Peyer's patch (tissue), 4 donors: ENCODE results near the gene ITSN1. TPM values are rescaled to one million over a fixed set of nuclear protein-coding genes. Genes with fewer than 3 reads are reported as not detected.

Experiments
- DNase-seq, 3 donors: peaks; one replicate each; pipeline ENCODE4 v3.0.0-alpha.2; 2017 to 2019
- H3K27ac ChIP-seq, 4 donors: fragments of 200-600 bp; sonication (generic); one replicate each; pipeline ENCODE4 v1.5.1; 2016 to 2019
- H3K27me3 ChIP-seq, 2 donors: fragments of 200-600 bp; sonication (generic); one replicate each; pipeline ENCODE4 v1.5.1; 2019
- H3K36me3 ChIP-seq, 3 donors: fragments of 200-600 bp; sonication (generic); one replicate each; pipeline ENCODE4 v1.5.1; 2016 to 2019
- H3K4me1 ChIP-seq, 4 donors: fragments of 200-600 bp; sonication (generic); one replicate each; pipeline ENCODE4 v1.5.1; 2016 to 2019
- H3K4me3 ChIP-seq, 4 donors: fragments of 200-600 bp; sonication (generic); 1 replicate in 3 of 4; 2 replicates in 1 of 4; pipeline ENCODE4 v1.5.1; 2016 to 2019; ENCODE audit warnings: mild to moderate bottlenecking in 1 of 4
- H3K9me3 ChIP-seq, 4 donors: fragments of 200-600 bp; sonication (generic); one replicate each; pipeline ENCODE4 v1.5.1; 2016 to 2019; ENCODE audit warnings: mild to moderate bottlenecking in 1 of 4
- POLR2A ChIP-seq, 2 donors: fragments of 450-650 bp; IDR thresholded peaks; one replicate each; pipeline ENCODE4 v1.5.1; 2017; ENCODE audit warnings: antibody characterized with exemption in 2 of 2, mild to moderate bottlenecking in 2 of 2, moderate library complexity in 2 of 2
- total RNA-seq, 4 donors: library from RNA; depleted of rRNA; stranded (reverse); fragments of >200 nt; gene quantifications; one replicate each; pipeline ENCODE4 v1.1.0, GENCODE V29; 2016
- TF ChIP-seq, protein P1 (sequence below), 6 experiments: fragments of 450-650 bp in 4 of 6; fragments of 200-600 bp in 2 of 6; sonication (generic) in 1 of 6; IDR thresholded peaks; one replicate each; pipeline ENCODE4 v1.5.1; 2017 to 2019; ENCODE audit warnings: antibody characterized with exemption in 6 of 6, mild to moderate bottlenecking in 3 of 6, moderate library complexity in 1 of 6

ITSN1 gene
- total RNA-seq, 4 donors from 2014 or later, result 41.0 to 56.9 (median 49.5) TPM

DNA sequence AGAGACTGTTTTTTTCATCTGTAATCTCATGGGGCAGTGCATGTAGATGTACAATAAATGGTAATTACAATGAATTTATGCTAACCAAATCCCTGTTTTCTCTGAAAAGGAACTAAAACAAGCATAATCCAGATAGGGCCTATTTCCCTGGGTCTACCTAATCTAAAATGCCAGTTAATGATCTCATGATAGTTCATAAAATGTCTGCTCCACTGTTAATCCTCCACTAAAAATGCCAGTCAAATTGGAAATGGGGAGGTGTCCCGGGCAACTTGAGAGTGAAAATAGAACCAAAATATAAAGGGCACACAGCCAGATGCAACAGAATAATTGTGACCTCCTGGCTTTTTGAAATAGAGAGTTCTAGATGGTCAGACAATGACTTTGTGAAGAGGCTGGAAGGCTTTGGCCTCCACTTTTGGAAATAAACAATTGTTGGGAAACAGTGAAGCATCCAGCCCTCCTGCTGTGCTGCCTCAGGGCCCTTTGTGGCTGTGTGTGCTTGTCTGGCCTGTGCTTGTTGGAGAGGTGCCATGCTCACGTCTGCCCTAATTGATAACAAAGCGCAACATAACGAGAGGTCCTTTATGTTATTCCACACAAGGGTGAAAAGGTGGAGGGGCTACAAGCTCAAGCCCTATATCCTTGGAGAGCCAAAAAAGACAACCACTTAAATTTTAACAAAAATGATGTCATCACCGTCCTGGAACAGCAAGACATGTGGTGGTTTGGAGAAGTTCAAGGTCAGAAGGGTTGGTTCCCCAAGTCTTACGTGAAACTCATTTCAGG lies 175.6 kb downstream of the ITSN1 start:
- TF ChIP-seq, protein P1, sequence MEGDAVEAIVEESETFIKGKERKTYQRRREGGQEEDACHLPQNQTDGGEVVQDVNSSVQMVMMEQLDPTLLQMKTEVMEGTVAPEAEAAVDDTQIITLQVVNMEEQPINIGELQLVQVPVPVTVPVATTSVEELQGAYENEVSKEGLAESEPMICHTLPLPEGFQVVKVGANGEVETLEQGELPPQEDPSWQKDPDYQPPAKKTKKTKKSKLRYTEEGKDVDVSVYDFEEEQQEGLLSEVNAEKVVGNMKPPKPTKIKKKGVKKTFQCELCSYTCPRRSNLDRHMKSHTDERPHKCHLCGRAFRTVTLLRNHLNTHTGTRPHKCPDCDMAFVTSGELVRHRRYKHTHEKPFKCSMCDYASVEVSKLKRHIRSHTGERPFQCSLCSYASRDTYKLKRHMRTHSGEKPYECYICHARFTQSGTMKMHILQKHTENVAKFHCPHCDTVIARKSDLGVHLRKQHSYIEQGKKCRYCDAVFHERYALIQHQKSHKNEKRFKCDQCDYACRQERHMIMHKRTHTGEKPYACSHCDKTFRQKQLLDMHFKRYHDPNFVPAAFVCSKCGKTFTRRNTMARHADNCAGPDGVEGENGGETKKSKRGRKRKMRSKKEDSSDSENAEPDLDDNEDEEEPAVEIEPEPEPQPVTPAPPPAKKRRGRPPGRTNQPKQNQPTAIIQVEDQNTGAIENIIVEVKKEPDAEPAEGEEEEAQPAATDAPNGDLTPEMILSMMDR (IDR thresholded peaks at IDR 0.05), result no peak
- no peak for TF ChIP-seq POLR2A (IDR thresholded peaks at IDR 0.05)
- no peak overlapping the region for H3K27ac ChIP-seq
- H3K4me3 ChIP-seq, result no peak overlapping the region
- H3K4me1 ChIP-seq, result no peaks in the 10 kb centered on the region
- H3K9me3 ChIP-seq, result no peaks in the 10 kb centered on the region
- peaks cover 0 to 34% (median 0%) of the 10 kb centered on the region in 3 donors for H3K36me3 ChIP-seq
- no peak for DNase-seq
- H3K27me3 ChIP-seq, result no peaks in the 10 kb centered on the region

DNA sequence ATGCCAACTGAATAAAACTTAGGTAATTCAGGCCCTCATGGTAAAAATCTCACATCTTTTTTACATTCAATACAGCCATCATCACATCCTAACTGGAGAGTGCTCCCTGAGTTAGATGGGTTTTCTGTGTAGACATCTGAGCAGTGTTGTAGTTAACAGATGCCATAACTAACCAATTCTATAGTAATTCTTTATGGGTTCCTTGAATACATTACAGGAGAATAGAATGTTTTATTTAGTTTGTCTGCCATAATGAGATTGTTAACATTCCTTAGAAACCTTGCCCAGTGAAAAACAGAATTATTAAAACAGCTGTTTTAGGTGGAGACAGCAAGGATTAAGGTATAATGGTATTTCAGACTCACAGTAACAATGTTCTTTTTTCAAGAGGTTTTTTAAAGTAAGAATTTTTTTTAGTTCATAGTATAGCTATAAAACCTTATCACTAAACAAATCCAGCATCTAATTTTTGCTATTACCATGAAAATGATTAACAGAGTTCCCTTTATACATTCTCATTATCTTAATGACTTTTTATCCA lies 178.0 kb downstream of the ITSN1 start:
- peaks cover 0 to 19% (median 0%) of the 10 kb centered on the region in 3 donors for H3K36me3 ChIP-seq
- no peak overlapping the region for H3K27ac ChIP-seq
- H3K4me3 ChIP-seq, result no peak overlapping the region
- no peaks in the 10 kb centered on the region for H3K4me1 ChIP-seq
- TF ChIP-seq, protein P1 (IDR thresholded peaks at IDR 0.05), result no peak
- TF ChIP-seq POLR2A (IDR thresholded peaks at IDR 0.05), result no peak
- no peak for DNase-seq
- H3K27me3 ChIP-seq, result no peaks in the 10 kb centered on the region
- no peaks in the 10 kb centered on the region for H3K9me3 ChIP-seq

DNA sequence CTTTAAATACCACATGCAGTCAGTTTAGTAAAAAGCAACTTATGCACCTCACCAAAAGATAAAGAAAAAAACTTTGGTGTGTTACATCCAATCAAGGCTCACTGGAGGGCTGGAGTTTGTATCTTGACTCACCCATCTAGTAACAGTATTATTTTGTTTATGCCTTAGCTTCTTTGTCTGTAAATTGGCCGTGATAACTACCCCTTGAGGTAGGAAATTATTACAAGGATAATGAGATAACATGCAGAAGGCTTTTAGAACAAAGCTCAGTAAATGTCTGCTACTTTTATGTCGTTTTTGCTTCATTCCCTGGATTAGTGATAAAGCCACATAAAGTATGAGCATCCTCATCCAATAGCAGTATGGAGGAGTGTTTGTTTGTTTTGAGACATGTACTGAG lies 178.5 kb downstream of the ITSN1 start:
- H3K36me3 ChIP-seq, result peaks cover 0 to 15% (median 0%) of the 10 kb centered on the region in 3 donors
- TF ChIP-seq POLR2A (IDR thresholded peaks at IDR 0.05), result no peak
- TF ChIP-seq, protein P1 (IDR thresholded peaks at IDR 0.05), result no peak

DNA sequence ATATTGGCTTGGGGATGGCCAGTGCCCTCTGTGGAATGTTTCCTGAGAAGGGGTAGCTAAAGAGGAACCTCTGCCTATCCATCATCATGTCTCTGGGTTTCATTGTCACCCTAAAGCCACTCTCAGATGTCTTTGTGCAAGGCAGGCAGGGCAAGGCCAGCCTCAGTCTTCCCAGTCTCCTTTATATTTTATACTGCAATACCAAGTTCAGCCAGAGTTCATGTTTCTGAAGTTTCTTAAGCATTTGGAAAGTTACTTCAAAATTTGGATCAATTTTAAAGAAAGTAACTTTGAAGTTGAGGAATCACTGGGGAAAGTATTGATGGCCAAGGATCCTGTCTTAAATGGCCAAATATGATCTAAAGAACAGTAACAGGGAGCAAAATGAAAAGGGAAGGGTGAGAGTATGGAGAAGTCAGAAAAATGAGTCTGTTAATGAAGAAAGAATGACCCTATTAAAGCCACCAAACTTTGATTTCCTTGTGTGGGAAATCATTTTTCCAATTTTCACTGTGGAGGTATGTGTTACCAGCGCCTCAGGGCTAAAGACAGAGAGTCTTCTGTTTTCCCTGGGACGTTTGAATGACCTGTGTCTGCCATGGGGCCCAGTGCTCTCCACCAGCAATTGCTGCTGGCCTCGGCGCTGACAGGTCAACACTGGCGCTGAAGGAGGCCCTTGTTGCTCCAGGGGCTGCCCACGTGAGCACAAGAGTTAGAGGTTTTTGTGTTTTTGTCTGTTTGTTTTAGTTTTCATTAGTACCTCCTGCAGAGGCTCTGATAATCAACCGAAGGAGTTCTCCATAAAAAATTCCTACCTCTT lies 179.4 kb downstream of the ITSN1 start:
- TF ChIP-seq POLR2A (IDR thresholded peaks at IDR 0.05), result no peak
- TF ChIP-seq, protein P1 (IDR thresholded peaks at IDR 0.05), result no peak
- no peak for DNase-seq
- no peaks in the 10 kb centered on the region for H3K27me3 ChIP-seq
- peaks cover 0 to 7% (median 0%) of the 10 kb centered on the region in 4 donors for H3K4me1 ChIP-seq
- H3K27ac ChIP-seq, result no peak overlapping the region
- no peak overlapping the region for H3K4me3 ChIP-seq
- no peaks in the 10 kb centered on the region for H3K9me3 ChIP-seq
- peaks cover 0 to 9% (median 0%) of the 10 kb centered on the region in 3 donors for H3K36me3 ChIP-seq

More for the DNA sequence above, 178.5 kb downstream of the ITSN1 start:
- no peak overlapping the region for H3K27ac ChIP-seq
- H3K27me3 ChIP-seq, result no peaks in the 10 kb centered on the region
- no peaks in the 10 kb centered on the region for H3K4me1 ChIP-seq
- no peak overlapping the region for H3K4me3 ChIP-seq
- no peak for DNase-seq
- no peaks in the 10 kb centered on the region for H3K9me3 ChIP-seq

DNA sequence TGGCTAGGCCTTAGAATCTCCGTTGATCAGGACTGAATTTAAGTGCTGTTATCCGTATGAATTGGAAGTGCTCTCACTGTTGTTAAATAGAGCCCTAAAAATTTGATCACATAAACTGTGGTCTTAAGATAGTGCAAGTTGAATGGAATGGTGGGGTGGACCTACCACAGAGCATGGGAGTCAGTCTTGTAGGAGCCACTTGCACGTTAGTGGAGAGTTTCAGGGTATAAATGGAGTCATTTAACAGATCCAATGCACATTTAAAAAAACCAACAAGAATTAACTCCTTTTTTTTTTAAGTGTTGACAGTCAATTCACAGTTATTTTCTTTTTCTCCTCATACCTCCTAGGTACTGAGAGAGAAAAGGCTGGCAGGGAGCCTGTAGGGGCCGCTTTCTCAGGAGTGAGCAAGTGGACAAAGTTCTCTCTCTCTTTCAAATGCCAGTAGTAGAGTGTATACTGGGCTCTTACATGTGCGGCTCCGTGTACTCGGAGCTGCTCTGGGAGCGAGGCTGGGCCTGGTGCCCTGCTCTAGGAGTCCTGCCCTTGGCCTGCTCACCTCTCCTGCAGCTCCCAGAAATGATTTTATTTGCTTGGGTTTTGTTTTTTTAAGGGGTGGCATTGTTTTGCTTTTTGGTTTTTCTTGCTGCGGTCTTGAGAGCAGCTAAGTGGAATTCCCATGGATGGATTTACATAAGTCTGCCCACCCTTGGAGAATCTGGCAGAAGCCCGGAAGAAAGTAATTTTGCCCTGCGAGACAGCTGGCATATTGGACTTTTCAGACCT lies 182.0 kb downstream of the ITSN1 start:
- Histone ChIP-seq H3K4me1 (peaks cover 0 to 20% (median 0%) of the 10 kb centered on the region in 4 donors), H3K36me3 (peaks cover 0 to 15% (median 0%) of the 10 kb centered on the region in 3 donors), H3K27me3 (no peaks in the 10 kb centered on the region), H3K27ac (no peak overlapping the region), H3K9me3 (no peaks in the 10 kb centered on the region), H3K4me3 (no peak overlapping the region)
- no peak for DNase-seq
- TF ChIP-seq, protein P1 (IDR thresholded peaks at IDR 0.05), result no peak
- no peak for TF ChIP-seq POLR2A (IDR thresholded peaks at IDR 0.05)
